H1 (cell line): Measurements from ENCODE around the gene FBXL14. TPM values are rescaled to one million over a fixed set of nuclear protein-coding genes. Genes with fewer than 3 reads are reported as not detected.

Source experiments
- CTCF ChIA-PET: fragments of 300-600 bp; sonication (Branson Sonifier 250); formaldehyde crosslinking; loops from one replicate; lab custom pipeline; 2021; ENCODE audit not compliant: partially characterized antibody; lab: Charles Lee
- POLR2A ChIA-PET: fragments of 300-600 bp; sonication (Branson Sonifier 250); formaldehyde crosslinking; loops from one replicate; lab custom pipeline; 2021; ENCODE audit warnings: inconsistent platforms; ENCODE audit not compliant: partially characterized antibody; lab: Charles Lee
- DNase-seq, 2 experiments: peaks; one replicate each; pipeline versions ENCODE4 v3.0.0 to v3.0.0-alpha.2; 2010 to 2022; ENCODE audit warnings: low spot score in 2 of 2, low read depth in 1 of 2, mixed read lengths in 1 of 2
- FAIRE-seq: peaks from 2 replicates; lab custom pipeline; 2011; peaks lifted over from hg19 to GRCh38; lab: Jason Lieb, UNC
- H2AFZ ChIP-seq: 2 replicates; pipeline ENCODE4 v1.8.1; 2012; ENCODE audit warnings: low read length, inconsistent platforms
- H2AK5ac ChIP-seq: 2 replicates; pipeline ENCODE4 v1.6.1; 2013; ENCODE audit warnings: low read depth, low read length
- H2BK120ac ChIP-seq: replicated peaks from 2 replicates; pipeline ENCODE3; 2013; ENCODE audit warnings: low read depth, low read length, inconsistent platforms
- H2BK12ac ChIP-seq: 2 replicates; pipeline ENCODE4 v1.6.1; 2013; ENCODE audit warnings: low read depth, low read length
- H2BK15ac ChIP-seq: 2 replicates; pipeline ENCODE4 v1.6.1; 2013; ENCODE audit warnings: low read length
- H2BK20ac ChIP-seq: 2 replicates; pipeline ENCODE4 v1.6.1; 2013; ENCODE audit warnings: low read length
- H2BK5ac ChIP-seq: 2 replicates; pipeline ENCODE4 v1.6.1; 2013; ENCODE audit warnings: low read depth, low read length
- H3K14ac ChIP-seq: 2 replicates; pipeline ENCODE4 v1.6.1; 2013; ENCODE audit warnings: inconsistent platforms; ENCODE audit not compliant: insufficient read length
- H3K18ac ChIP-seq: 2 replicates; pipeline ENCODE4 v1.6.1; 2013; ENCODE audit warnings: low read length; ENCODE audit errors: extremely low read depth
- H3K23ac ChIP-seq: 2 replicates; pipeline ENCODE4 v1.6.1; 2013; ENCODE audit warnings: inconsistent platforms; ENCODE audit not compliant: insufficient read length
- H3K23me2 ChIP-seq: 2 replicates; pipeline ENCODE4 v1.6.1; 2013; ENCODE audit warnings: low read depth, low read length
- H3K27ac ChIP-seq: 2 replicates; pipeline ENCODE4 v1.6.1; 2011; ENCODE audit warnings: low read depth, low read length, inconsistent platforms
- H3K27me3 ChIP-seq, 4 experiments: replicated peaks in 1 of 4; 1 replicate in 1 of 4; 2 replicates in 3 of 4; pipeline versions ENCODE4 v1.6.1 to v1.8.1; 2011 to 2013; ENCODE audit warnings: low read length in 3 of 4, mild to moderate bottlenecking in 3 of 4, inconsistent platforms in 2 of 4, mixed read lengths in 2 of 4, moderate library complexity in 1 of 4; ENCODE audit not compliant: control insufficient read depth in 3 of 4, insufficient read depth in 3 of 4; ENCODE audit errors: extremely low read depth in 1 of 4
- H3K36me3 ChIP-seq, 4 experiments: 2 replicates each; pipeline versions ENCODE4 v1.6.1 to v1.8.1; 2011 to 2013; ENCODE audit warnings: mild to moderate bottlenecking in 4 of 4, low read length in 3 of 4, moderate library complexity in 2 of 4, control low read depth in 1 of 4, inconsistent platforms in 1 of 4; ENCODE audit not compliant: insufficient read depth in 4 of 4, control insufficient read depth in 2 of 4
- H3K4ac ChIP-seq: replicated peaks from 2 replicates; pipeline ENCODE3; 2013; ENCODE audit warnings: low read length, low read depth, mixed read lengths, inconsistent platforms; ENCODE audit not compliant: insufficient read length
- H3K4me1 ChIP-seq, 4 experiments: replicated peaks in 1 of 4; 1 replicate in 1 of 4; 2 replicates in 3 of 4; pipeline versions ENCODE4 v1.6.1 to v1.8.1; 2011 to 2013; ENCODE audit warnings: low read length in 3 of 4, inconsistent platforms in 2 of 4, mixed read lengths in 1 of 4; ENCODE audit not compliant: insufficient read depth in 4 of 4, control insufficient read depth in 3 of 4
- H3K4me2 ChIP-seq, 2 experiments: 2 replicates each; pipeline versions ENCODE4 v1.6.1 to v1.8.1; 2011 to 2013; ENCODE audit warnings: low read depth in 2 of 2, low read length in 2 of 2, control low read depth in 1 of 2, inconsistent platforms in 1 of 2, mild to moderate bottlenecking in 1 of 2; ENCODE audit not compliant: insufficient read depth in 1 of 2
- H3K4me3 ChIP-seq, 4 experiments: fragments of 200-600, 300-600 bp in 1 of 4; sonication (generic), shearing (Covaris generic), sonication (Bioruptor Twin) in 1 of 4; 2 replicates each; pipeline versions ENCODE4 v1.5.1 to v1.8.1; 2011 to 2016; ENCODE audit warnings: low read length in 4 of 4, low read depth in 3 of 4, control low read depth in 2 of 4, inconsistent platforms in 2 of 4, mild to moderate bottlenecking in 2 of 4, mixed read lengths in 1 of 4, moderate library complexity in 1 of 4; ENCODE audit not compliant: insufficient read depth in 2 of 4; ENCODE audit errors: extremely low read depth in 1 of 4
- H3K56ac ChIP-seq: replicated peaks from 2 replicates; pipeline ENCODE3; 2013; ENCODE audit warnings: low read depth, mild to moderate bottlenecking, mixed read lengths, low read length, inconsistent platforms; ENCODE audit not compliant: insufficient read length
- H3K79me1 ChIP-seq: 2 replicates; pipeline ENCODE4 v1.6.1; 2013; ENCODE audit warnings: low read depth, low read length, control low read depth
- H3K79me2 ChIP-seq, 2 experiments: 2 replicates each; pipeline versions ENCODE4 v1.6.1 to v1.8.1; 2012 to 2013; ENCODE audit warnings: low read length in 2 of 2, mild to moderate bottlenecking in 2 of 2, inconsistent platforms in 1 of 2; ENCODE audit not compliant: insufficient read depth in 2 of 2, control insufficient read depth in 1 of 2
- H3K9ac ChIP-seq, 4 experiments: replicated peaks in 1 of 4; 1 replicate in 1 of 4; 2 replicates in 3 of 4; pipeline versions ENCODE4 v1.6.1 to v1.8.1; 2011 to 2013; ENCODE audit warnings: low read depth in 3 of 4, low read length in 3 of 4, control low read depth in 2 of 4, mild to moderate bottlenecking in 2 of 4, moderate library complexity in 2 of 4, inconsistent platforms in 1 of 4; ENCODE audit errors: extremely low read depth in 1 of 4
- H3K9me3 ChIP-seq, 2 experiments: 2 replicates each; pipeline versions ENCODE4 v1.6.1 to v1.8.1; 2012 to 2013; ENCODE audit warnings: mild to moderate bottlenecking in 2 of 2, moderate library complexity in 2 of 2, control low read depth in 1 of 2, inconsistent platforms in 1 of 2, low read depth in 1 of 2, low read length in 1 of 2, mixed read lengths in 1 of 2; ENCODE audit not compliant: insufficient read depth in 2 of 2
- H4K20me1 ChIP-seq, 2 experiments: replicated peaks in 1 of 2; 2 replicates each; pipeline versions ENCODE3 to v1.8.1; 2011 to 2013; ENCODE audit warnings: inconsistent platforms in 2 of 2, low read length in 2 of 2, mild to moderate bottlenecking in 1 of 2; ENCODE audit not compliant: insufficient read depth in 2 of 2, control insufficient read depth in 1 of 2
- H4K5ac ChIP-seq: 2 replicates; pipeline ENCODE4 v1.6.1; 2013; ENCODE audit warnings: low read length, low read depth, mixed read lengths, inconsistent platforms; ENCODE audit not compliant: insufficient read length
- H4K8ac ChIP-seq: 2 replicates; pipeline ENCODE4 v1.8.0; 2013; ENCODE audit warnings: mild to moderate bottlenecking, moderate library complexity, low read length, inconsistent platforms; ENCODE audit not compliant: insufficient read depth; ENCODE audit errors: extremely low read depth
- H4K91ac ChIP-seq: replicated peaks from 2 replicates; pipeline ENCODE3; 2013; ENCODE audit warnings: low read length, mixed read lengths, inconsistent platforms; ENCODE audit not compliant: insufficient read length
- TAF1 ChIP-seq: IDR thresholded peaks from 2 replicates; pipeline ENCODE4 v1.6.1; 2011; ENCODE audit warnings: mild to moderate bottlenecking, low read depth, low read length
- polyA plus RNA-seq, 7 experiments: library from polyadenylated mRNA; depleted of rRNA in 3 of 7; stranded (reverse) in 5 of 7; unstranded in 2 of 7; fragments of >200 nt in 5 of 7; fragments of 200-250 nt in 2 of 7; gene quantifications; 1 replicate in 5 of 7; 2 replicates in 1 of 7; 4 replicates in 1 of 7; pipeline versions ENCODE4 v1.2.1 to v1.2.3, GENCODE V29; 2011 to 2013; ENCODE audit warnings: missing spikeins in 2 of 7, mixed read lengths in 2 of 7
- total RNA-seq: library from RNA; stranded (reverse); fragmentation: NEBNext Ultra II Directional; extraction: Animal tissue kit (Norgen Biotek cat#: 25700); gene quantifications from 2 replicates; pipeline ENCODE4 v1.2.1, GENCODE V29; 2021
- TF ChIP-seq, protein P1 (sequence below), 3 experiments: IDR thresholded peaks; 1 replicate in 2 of 3; 2 replicates in 1 of 3; pipeline versions ENCODE4 v1.5.1 to v1.6.1; 2011; ENCODE audit warnings: low read length in 3 of 3, mild to moderate bottlenecking in 3 of 3, inconsistent platforms in 2 of 3, low read depth in 1 of 3, moderate library complexity in 1 of 3; ENCODE audit not compliant: insufficient read depth in 1 of 3; ENCODE audit errors: control extremely low read depth in 1 of 3
- TF ChIP-seq, protein P2 (sequence below): IDR thresholded peaks from 2 replicates; pipeline ENCODE4 v1.6.1; 2011; ENCODE audit warnings: low read depth, mild to moderate bottlenecking, low read length; ENCODE audit not compliant: insufficient read depth

The FBXL14 gene
- total and polyA plus RNA-seq, 2 of the 8 experiments (the other 6 are each of a cell fraction or from before 2014, with no cell fraction given), result 5.5 to 9.6 TPM

DNA sequence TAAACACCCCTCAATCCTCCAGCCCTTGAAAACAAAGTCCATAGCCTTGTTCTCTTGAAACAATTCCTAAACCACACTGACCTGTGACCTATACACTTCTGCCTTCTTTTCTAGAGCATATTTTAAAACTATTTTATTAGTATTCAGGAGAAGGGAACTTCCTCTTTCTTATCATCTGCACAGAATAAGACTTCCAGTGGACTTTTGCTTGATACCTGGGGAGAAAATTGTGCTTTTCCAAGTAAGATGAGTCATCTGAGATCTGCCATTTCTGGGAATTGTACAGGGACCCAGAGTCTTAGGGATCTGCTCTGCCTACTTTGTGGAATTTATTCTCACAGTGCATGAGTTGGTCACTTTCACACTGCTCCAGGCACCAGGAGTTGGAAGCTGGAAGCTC, 24.1 kb upstream of the FBXL14 start:
- H4K5ac ChIP-seq, result no peak overlapping the region
- no peak overlapping the region for H3K18ac ChIP-seq
- DNase-seq (no peak), FAIRE-seq (no peak)
- POLR2A ChIA-PET, result no interaction called here
- no peak overlapping the region for H2AK5ac ChIP-seq
- no peaks in the 10 kb centered on the region for H3K23me2 ChIP-seq
- H3K4me2 ChIP-seq, result no peak overlapping the region
- H3K4me3 ChIP-seq, result no peak overlapping the region
- no peak overlapping the region for H4K91ac ChIP-seq
- no peak overlapping the region for H2BK120ac ChIP-seq
- H3K27me3 ChIP-seq, result peaks cover 0 to 9% (median 2%) of the 10 kb centered on the region in 4 experiments; a peak in 3 of 7 replicates
- H2BK15ac ChIP-seq, result no peak overlapping the region
- H3K9me3 ChIP-seq, result no peaks in the 10 kb centered on the region
- no peak overlapping the region for H2BK12ac ChIP-seq
- no peak overlapping the region for H4K8ac ChIP-seq
- H3K27ac ChIP-seq, result no peak overlapping the region
- no peaks in the 10 kb centered on the region; a peak in 1 of 7 replicates for H3K4me1 ChIP-seq
- H3K79me2 ChIP-seq, result no peaks in the 10 kb centered on the region
- no peak overlapping the region for H2AFZ ChIP-seq
- no peaks in the 10 kb centered on the region for H3K79me1 ChIP-seq
- H3K36me3 ChIP-seq, result no peaks in the 10 kb centered on the region
- H4K20me1 ChIP-seq, result no peaks in the 10 kb centered on the region
- H3K14ac ChIP-seq, result no peak overlapping the region
- H2BK5ac ChIP-seq, result no peak overlapping the region
- H3K4ac ChIP-seq, result no peak overlapping the region
- no peak overlapping the region for H3K23ac ChIP-seq
- CTCF ChIA-PET, result interaction anchor here (0.6 to 1.1 kb wide), 2 partner anchors 13 to 17 kb away, joined by 3 read pairs; no protein-coding TSS in a partner anchor
- H3K56ac ChIP-seq, result no peak overlapping the region
- H3K9ac ChIP-seq, result no peak overlapping the region
- TF ChIP-seq, protein P1, sequence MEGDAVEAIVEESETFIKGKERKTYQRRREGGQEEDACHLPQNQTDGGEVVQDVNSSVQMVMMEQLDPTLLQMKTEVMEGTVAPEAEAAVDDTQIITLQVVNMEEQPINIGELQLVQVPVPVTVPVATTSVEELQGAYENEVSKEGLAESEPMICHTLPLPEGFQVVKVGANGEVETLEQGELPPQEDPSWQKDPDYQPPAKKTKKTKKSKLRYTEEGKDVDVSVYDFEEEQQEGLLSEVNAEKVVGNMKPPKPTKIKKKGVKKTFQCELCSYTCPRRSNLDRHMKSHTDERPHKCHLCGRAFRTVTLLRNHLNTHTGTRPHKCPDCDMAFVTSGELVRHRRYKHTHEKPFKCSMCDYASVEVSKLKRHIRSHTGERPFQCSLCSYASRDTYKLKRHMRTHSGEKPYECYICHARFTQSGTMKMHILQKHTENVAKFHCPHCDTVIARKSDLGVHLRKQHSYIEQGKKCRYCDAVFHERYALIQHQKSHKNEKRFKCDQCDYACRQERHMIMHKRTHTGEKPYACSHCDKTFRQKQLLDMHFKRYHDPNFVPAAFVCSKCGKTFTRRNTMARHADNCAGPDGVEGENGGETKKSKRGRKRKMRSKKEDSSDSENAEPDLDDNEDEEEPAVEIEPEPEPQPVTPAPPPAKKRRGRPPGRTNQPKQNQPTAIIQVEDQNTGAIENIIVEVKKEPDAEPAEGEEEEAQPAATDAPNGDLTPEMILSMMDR (IDR thresholded peaks at IDR 0.05; ENCODE audit: control extremely low read depth in 1 of 3, insufficient read depth in 1 of 3, low read depth in 1 of 3, low read length in 3 of 3), result no peak
- TF ChIP-seq, protein P2, sequence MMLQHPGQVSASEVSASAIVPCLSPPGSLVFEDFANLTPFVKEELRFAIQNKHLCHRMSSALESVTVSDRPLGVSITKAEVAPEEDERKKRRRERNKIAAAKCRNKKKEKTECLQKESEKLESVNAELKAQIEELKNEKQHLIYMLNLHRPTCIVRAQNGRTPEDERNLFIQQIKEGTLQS, result no peak
- TF ChIP-seq TAF1, result no peak
- no peak overlapping the region for H2BK20ac ChIP-seq
